Neural cell (in vitro differentiated cells): Measurements from ENCODE around the gene FAM177B. TPM values are rescaled to one million over a fixed set of nuclear protein-coding genes. Genes with fewer than 3 reads are reported as not detected.

Source experiments
- H2AFZ ChIP-seq: fragments of 200-600, 300-800 bp; sonication (generic), shearing (Covaris generic); 2 replicates; pipeline ENCODE4 v1.6.0; 2014; ENCODE audit warnings: low read depth, mild to moderate bottlenecking, antibody characterized with exemption, low read length, moderate library complexity
- H3F3A ChIP-seq: fragments of 200-600 bp; shearing (Covaris generic); 2 replicates; pipeline ENCODE4 v1.6.1; 2016; ENCODE audit warnings: mild to moderate bottlenecking, moderate library complexity, mixed read lengths, antibody characterized with exemption, low read length; ENCODE audit not compliant: insufficient read depth, poor library complexity, severe bottlenecking
- H3K27ac ChIP-seq: fragments of 200-600, 300-800 bp; sonication (generic), shearing (Covaris generic); 2 replicates; pipeline ENCODE4 v1.5.1; 2014; ENCODE audit warnings: mild to moderate bottlenecking, low read length, moderate library complexity
- H3K27me3 ChIP-seq: fragments of 300-800, 200-600 bp; sonication (generic), shearing (Covaris generic); 2 replicates; pipeline ENCODE4 v1.6.0; 2014; ENCODE audit warnings: mild to moderate bottlenecking, low read depth, low read length, moderate library complexity; ENCODE audit not compliant: insufficient read depth
- H3K36me3 ChIP-seq: fragments of 300-800, 200-600 bp; sonication (generic), shearing (Covaris generic); 2 replicates; pipeline ENCODE4 v1.5.1; 2014; ENCODE audit warnings: mild to moderate bottlenecking, antibody characterized with exemption, low read length, moderate library complexity; ENCODE audit not compliant: insufficient read depth
- H3K4me2 ChIP-seq: fragments of 300-800, 200-600 bp; sonication (generic), shearing (Covaris generic); 2 replicates; pipeline ENCODE4 v1.6.0; 2014; ENCODE audit warnings: mild to moderate bottlenecking, low read length
- H3K4me3 ChIP-seq: fragments of 300-800, 200-600 bp; sonication (generic), shearing (Covaris generic); 2 replicates; pipeline ENCODE4 v1.5.1; 2014; ENCODE audit warnings: mild to moderate bottlenecking, low read length, moderate library complexity
- H3K79me2 ChIP-seq: fragments of 200-600 bp; shearing (Covaris generic); replicated peaks from 2 replicates; pipeline ENCODE4 v1.6.0; 2014; ENCODE audit warnings: mild to moderate bottlenecking, low read length, moderate library complexity; ENCODE audit not compliant: insufficient read depth
- H3K9ac ChIP-seq: fragments of 300-800, 200-600 bp; sonication (generic), shearing (Covaris generic); 2 replicates; pipeline ENCODE4 v1.6.1; 2016; ENCODE audit warnings: mild to moderate bottlenecking, low read length, mixed read lengths
- H3K9me2 ChIP-seq: fragments of 200-600 bp; shearing (Covaris generic); 2 replicates; pipeline ENCODE4 v1.6.1; 2016; ENCODE audit warnings: mild to moderate bottlenecking, low read length, mixed read lengths; ENCODE audit not compliant: insufficient read depth
- H3K9me3 ChIP-seq: fragments of 200-600, 300-800 bp; sonication (generic), shearing (Covaris generic); 2 replicates; pipeline ENCODE4 v1.6.1; 2016; ENCODE audit warnings: mild to moderate bottlenecking, mixed run types, low read length, moderate library complexity, mixed read lengths
- H4K20me1 ChIP-seq: fragments of 200-600 bp; shearing (Covaris generic); 2 replicates; pipeline ENCODE4 v1.6.1; 2016; ENCODE audit warnings: mild to moderate bottlenecking, mixed run types; ENCODE audit not compliant: insufficient read depth
- EP300 ChIP-seq: fragments of 450-650 bp; conservative IDR thresholded peaks from 2 replicates; pipeline ENCODE4 v1.6.1; 2014; ENCODE audit warnings: antibody characterized with exemption, mild to moderate bottlenecking, moderate library complexity; ENCODE audit not compliant: poor library complexity, severe bottlenecking
- EZH2 ChIP-seq: fragments of 200-600, 300-800 bp; shearing (Covaris generic), sonication (generic); IDR thresholded peaks from 2 replicates; pipeline ENCODE4 v1.6.1; 2014; ENCODE audit warnings: antibody characterized with exemption, low read length, borderline replicate concordance, mild to moderate bottlenecking; ENCODE audit not compliant: insufficient read depth, poor library complexity, severe bottlenecking
- MXI1 ChIP-seq: fragments of 450-650 bp; conservative IDR thresholded peaks from 2 replicates; pipeline ENCODE4 v1.6.1; 2014; ENCODE audit warnings: antibody characterized with exemption, mild to moderate bottlenecking; ENCODE audit not compliant: poor library complexity, severe bottlenecking
- POLR2AphosphoS5 ChIP-seq: IDR thresholded peaks from 2 replicates; pipeline ENCODE4 v1.6.1; 2012
- RAD21 ChIP-seq: fragments of 450-650 bp; conservative IDR thresholded peaks from 2 replicates; pipeline ENCODE4 v1.6.1; 2014; ENCODE audit warnings: antibody characterized with exemption, mild to moderate bottlenecking, moderate library complexity
- REST ChIP-seq: IDR thresholded peaks from 2 replicates; pipeline ENCODE4 v1.6.1; 2012; ENCODE audit warnings: borderline replicate concordance
- SMC3 ChIP-seq: fragments of 450-650 bp; conservative IDR thresholded peaks from 2 replicates; pipeline ENCODE4 v1.6.1; 2014; ENCODE audit warnings: antibody characterized with exemption, mild to moderate bottlenecking, moderate library complexity; ENCODE audit not compliant: poor library complexity
- TAF1 ChIP-seq: IDR thresholded peaks from 2 replicates; pipeline ENCODE4 v1.6.1; 2012; ENCODE audit warnings: low read depth
- polyA plus RNA-seq: library from polyadenylated mRNA; depleted of rRNA; stranded (reverse); fragments of >200 nt; gene quantifications from 2 replicates; pipeline ENCODE4 v1.2.3, GENCODE V29; 2014
- TF ChIP-seq, protein P1 (sequence below): fragments of 450-650 bp; IDR thresholded peaks from 2 replicates; pipeline ENCODE4 v1.5.1; 2014; ENCODE audit warnings: antibody characterized with exemption, mild to moderate bottlenecking, moderate library complexity; ENCODE audit not compliant: poor library complexity, severe bottlenecking

The FAM177B gene
- polyA plus RNA-seq, 1 donor from 2014 or later: not detected

GRCh38 chr1:222798975-222799374 lies 62.0 kb downstream of the FAM177B start:
- TF ChIP-seq POLR2AphosphoS5: no peak
- TF ChIP-seq MXI1: no peak
- TF ChIP-seq, protein P1, sequence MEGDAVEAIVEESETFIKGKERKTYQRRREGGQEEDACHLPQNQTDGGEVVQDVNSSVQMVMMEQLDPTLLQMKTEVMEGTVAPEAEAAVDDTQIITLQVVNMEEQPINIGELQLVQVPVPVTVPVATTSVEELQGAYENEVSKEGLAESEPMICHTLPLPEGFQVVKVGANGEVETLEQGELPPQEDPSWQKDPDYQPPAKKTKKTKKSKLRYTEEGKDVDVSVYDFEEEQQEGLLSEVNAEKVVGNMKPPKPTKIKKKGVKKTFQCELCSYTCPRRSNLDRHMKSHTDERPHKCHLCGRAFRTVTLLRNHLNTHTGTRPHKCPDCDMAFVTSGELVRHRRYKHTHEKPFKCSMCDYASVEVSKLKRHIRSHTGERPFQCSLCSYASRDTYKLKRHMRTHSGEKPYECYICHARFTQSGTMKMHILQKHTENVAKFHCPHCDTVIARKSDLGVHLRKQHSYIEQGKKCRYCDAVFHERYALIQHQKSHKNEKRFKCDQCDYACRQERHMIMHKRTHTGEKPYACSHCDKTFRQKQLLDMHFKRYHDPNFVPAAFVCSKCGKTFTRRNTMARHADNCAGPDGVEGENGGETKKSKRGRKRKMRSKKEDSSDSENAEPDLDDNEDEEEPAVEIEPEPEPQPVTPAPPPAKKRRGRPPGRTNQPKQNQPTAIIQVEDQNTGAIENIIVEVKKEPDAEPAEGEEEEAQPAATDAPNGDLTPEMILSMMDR: no peak
- no peak for TF ChIP-seq REST
- TF ChIP-seq SMC3: no peak
- no peak for TF ChIP-seq TAF1
- no peak for TF ChIP-seq RAD21
- TF ChIP-seq EZH2: no peak
- no peak for TF ChIP-seq EP300
- H3K27me3 ChIP-seq: no peaks in the 10 kb centered on the region
- H3K9me2 ChIP-seq: no peaks in the 10 kb centered on the region
- H3F3A ChIP-seq: no peaks in the 10 kb centered on the region
- H3K4me2 ChIP-seq: no peak overlapping the region
- H3K4me3 ChIP-seq: no peak overlapping the region
- H3K9ac ChIP-seq: no peak overlapping the region
- H4K20me1 ChIP-seq: no peaks in the 10 kb centered on the region
- H3K9me3 ChIP-seq: no peaks in the 10 kb centered on the region
- no peaks in the 10 kb centered on the region for H3K36me3 ChIP-seq
- H2AFZ ChIP-seq: no peak overlapping the region
- no peaks in the 10 kb centered on the region for H3K79me2 ChIP-seq
- no peak overlapping the region for H3K27ac ChIP-seq

Other genes starting within 250 kb of the FAM177B start
- 0.36 and 1.3 TPM in 2 replicates for gene HHIPL2, start 189.1 kb upstream of the FAM177B start, polyA plus RNA-seq
- 16.1 and 25.5 TPM in 2 replicates for gene TAF1A, start 147.3 kb upstream of the FAM177B start, polyA plus RNA-seq
- 26.9 and 33.5 TPM in 2 replicates for gene MIA3, start 119.1 kb upstream of the FAM177B start, polyA plus RNA-seq
- 13.6 and 13.9 TPM in 2 replicates for gene AIDA, start 24.7 kb upstream of the FAM177B start, polyA plus RNA-seq
- gene BROX, start 24.6 kb upstream of the FAM177B start, polyA plus RNA-seq: 20.1 and 22.6 TPM in 2 replicates
- gene DISP1, start 77.8 kb downstream of the FAM177B start, polyA plus RNA-seq: 3.9 and 4.8 TPM in 2 replicates